NT2/D1 (cell line): Measurements from ENCODE around the gene RAF1.

ENCODE experiments used
- SUZ12 ChIP-seq: IDR thresholded peaks from 2 replicates; pipeline ENCODE4 v1.6.1; 2011; ENCODE audit not compliant: insufficient read length, insufficient read depth; ENCODE audit errors: extremely low read depth
- YY1 ChIP-seq: IDR thresholded peaks from 2 replicates; pipeline ENCODE4 v1.6.1; 2011; ENCODE audit not compliant: insufficient read length, insufficient read depth
- ZNF274 ChIP-seq: IDR thresholded peaks from 2 replicates; pipeline ENCODE4 v1.6.1; 2011; ENCODE audit warnings: mild to moderate bottlenecking, low read depth, low read length

GRCh38 chr3:12544652-12545472, 119.1 kb downstream of the RAF1 start:
- no peak for TF ChIP-seq YY1
- no peak for TF ChIP-seq SUZ12
- TF ChIP-seq ZNF274 = no peak
